PC-3 (cell line): ENCODE measurements around the gene SEC14L1.

ENCODE experiments used
- EZH2 ChIP-seq: fragments of 300-600 bp; sonication (generic); IDR thresholded peaks from one replicate; pipeline ENCODE4 v1.6.1; 2017; ENCODE audit warnings: antibody characterized with exemption, mild to moderate bottlenecking, low read length; ENCODE audit not compliant: unreplicated experiment
- TF ChIP-seq, protein P1 (sequence below): fragments of 300-600 bp; sonication (generic); conservative IDR thresholded peaks from 2 replicates; pipeline ENCODE4 v1.5.1; 2017; ENCODE audit warnings: antibody characterized with exemption, low read depth, mild to moderate bottlenecking, low read length

DNA sequence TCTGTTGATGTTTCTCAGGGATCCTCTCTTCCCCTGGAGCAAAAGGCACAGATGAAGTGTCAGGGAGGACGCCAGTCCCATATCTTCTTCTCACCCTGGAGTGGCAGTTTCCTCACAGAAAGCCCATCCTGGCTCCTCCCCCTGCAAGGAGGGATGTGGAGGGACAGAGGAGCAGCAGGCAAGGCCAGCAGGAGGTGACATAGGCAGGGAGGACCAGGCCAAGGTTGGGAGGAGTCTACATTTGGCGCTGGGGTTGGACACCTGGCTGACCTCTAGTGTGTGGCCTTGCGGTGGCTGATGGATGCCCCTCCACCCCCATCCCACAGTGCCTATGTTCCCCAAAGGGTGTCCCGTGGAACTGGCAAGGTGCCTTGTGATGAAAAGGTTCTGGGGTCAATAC is 125.4 kb downstream of the SEC14L1 start:
- TF ChIP-seq EZH2: no peak
- TF ChIP-seq, protein P1, sequence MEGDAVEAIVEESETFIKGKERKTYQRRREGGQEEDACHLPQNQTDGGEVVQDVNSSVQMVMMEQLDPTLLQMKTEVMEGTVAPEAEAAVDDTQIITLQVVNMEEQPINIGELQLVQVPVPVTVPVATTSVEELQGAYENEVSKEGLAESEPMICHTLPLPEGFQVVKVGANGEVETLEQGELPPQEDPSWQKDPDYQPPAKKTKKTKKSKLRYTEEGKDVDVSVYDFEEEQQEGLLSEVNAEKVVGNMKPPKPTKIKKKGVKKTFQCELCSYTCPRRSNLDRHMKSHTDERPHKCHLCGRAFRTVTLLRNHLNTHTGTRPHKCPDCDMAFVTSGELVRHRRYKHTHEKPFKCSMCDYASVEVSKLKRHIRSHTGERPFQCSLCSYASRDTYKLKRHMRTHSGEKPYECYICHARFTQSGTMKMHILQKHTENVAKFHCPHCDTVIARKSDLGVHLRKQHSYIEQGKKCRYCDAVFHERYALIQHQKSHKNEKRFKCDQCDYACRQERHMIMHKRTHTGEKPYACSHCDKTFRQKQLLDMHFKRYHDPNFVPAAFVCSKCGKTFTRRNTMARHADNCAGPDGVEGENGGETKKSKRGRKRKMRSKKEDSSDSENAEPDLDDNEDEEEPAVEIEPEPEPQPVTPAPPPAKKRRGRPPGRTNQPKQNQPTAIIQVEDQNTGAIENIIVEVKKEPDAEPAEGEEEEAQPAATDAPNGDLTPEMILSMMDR: no peak
